Smooth muscle cell of the umbilical artery (primary cell): ENCODE results near the gene SLC17A1. TPM values are rescaled to one million over a fixed set of nuclear protein-coding genes. Genes with fewer than 3 reads are reported as not detected.

ENCODE experiments used
- total RNA-seq: library from RNA; depleted of rRNA; stranded (reverse); fragments of >200 nt; gene quantifications from 2 replicates; pipeline ENCODE4 v1.2.3, GENCODE V29; 2014

The SLC17A1 gene, protein sequence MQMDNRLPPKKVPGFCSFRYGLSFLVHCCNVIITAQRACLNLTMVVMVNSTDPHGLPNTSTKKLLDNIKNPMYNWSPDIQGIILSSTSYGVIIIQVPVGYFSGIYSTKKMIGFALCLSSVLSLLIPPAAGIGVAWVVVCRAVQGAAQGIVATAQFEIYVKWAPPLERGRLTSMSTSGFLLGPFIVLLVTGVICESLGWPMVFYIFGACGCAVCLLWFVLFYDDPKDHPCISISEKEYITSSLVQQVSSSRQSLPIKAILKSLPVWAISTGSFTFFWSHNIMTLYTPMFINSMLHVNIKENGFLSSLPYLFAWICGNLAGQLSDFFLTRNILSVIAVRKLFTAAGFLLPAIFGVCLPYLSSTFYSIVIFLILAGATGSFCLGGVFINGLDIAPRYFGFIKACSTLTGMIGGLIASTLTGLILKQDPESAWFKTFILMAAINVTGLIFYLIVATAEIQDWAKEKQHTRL
- not detected in 2 replicates for total RNA-seq

DNA sequence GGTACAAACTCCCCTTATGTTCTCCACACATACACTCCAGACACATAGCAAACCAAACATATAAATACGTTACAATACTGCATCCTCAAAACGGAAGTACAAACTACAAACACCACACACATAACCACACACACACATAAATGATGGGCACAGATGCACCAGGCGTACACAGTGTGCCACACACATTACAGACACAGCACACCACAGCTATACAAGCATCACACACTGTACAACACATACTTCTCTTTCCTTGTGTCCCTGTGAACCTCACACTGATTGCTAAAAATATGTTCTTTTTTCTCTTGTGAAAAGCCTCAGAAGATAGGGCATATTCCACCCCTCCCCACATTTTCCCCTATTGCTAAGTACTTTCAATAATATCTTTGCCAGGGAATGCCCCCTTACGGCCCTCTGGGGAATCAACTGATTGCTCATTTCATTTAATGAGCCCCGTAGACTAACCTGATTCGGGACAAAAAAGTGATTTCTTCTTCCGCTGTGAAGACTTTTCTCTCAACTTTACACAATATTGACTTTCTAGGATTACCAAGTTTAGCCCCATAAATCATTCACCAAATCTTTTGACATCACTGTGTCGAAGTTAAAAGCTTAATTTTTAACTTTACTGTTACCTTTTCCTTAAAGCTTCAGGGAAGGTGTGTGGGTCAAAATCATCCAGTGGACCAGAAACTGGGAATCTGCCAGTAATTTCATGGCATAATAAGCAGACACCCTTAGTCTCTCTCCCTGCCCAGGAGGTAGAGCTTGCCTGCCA, at the start of gene SLC17A1:
Gene SLC17A1 (minus strand): TSS at position 521 of the 775 bp plus-strand sequence. CDS start 1,495 bp downstream, outside the sequence.

DNA sequence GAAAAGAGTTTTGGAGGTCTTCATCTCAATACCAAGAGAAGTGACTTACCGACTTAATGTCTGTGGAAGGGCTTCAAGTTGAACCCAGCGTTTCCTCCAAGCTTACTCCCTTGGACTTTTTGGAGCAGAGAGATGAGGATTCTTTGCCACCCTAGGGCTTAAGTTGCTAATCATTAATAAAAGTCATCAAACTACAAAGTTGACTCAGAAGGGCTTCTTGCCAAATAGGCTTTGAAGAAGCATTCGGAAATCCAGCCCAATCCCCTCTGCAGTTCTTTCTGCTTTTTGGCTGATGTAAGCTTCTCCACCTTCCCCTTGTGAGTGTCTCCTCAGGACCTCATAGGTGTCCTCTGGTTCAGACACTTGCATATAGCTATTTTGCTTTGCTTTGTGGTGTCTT, 42.3 kb upstream of the SLC17A1 start, which contains the start of gene SLC17A3:
Gene SLC17A3 (minus strand): TSS at position 126 of the 400 bp plus-strand sequence. CDS start 5,856 bp downstream, outside the sequence.

DNA sequence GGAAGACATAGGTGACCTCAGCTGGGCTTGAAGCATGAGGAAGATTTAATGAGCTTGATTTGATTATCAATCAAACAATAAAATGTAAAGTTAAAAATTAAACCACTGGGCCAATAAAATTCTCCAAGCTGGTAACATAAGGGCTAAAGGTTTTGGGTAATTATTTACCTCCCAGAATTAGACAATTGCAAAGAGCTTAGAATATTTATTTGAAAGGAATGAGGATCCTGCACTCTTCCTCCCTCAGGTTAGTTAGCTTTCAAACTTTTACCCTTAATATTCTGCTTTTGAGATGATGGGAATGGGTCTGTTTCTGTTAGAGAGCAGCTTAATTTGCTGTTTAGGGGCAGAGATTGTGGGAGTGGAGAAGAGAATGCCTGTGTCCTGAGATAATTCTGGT, 77.3 kb downstream of the SLC17A1 start, which contains the start of gene SLC17A4:
Gene SLC17A4 (plus strand): TSS at position 208 of the 400 bp plus-strand sequence. CDS start 7,221 bp downstream, outside the sequence.

Other genes starting within 250 kb of the SLC17A1 start
- not detected in 2 replicates for gene SCGN, start 179.8 kb downstream of the SLC17A1 start, total RNA-seq
- not detected in 2 replicates for gene SLC17A4, start 77.3 kb downstream of the SLC17A1 start, total RNA-seq
- not detected in 2 replicates for gene SLC17A3, start 42.2 kb upstream of the SLC17A1 start, total RNA-seq
- not detected in 2 replicates for gene SLC17A2, start 98.6 kb upstream of the SLC17A1 start, total RNA-seq
- gene TRIM38, start 130.8 kb upstream of the SLC17A1 start, total RNA-seq, result 9.1 and 11.6 TPM in 2 replicates